GM21723 (cell line): ENCODE results near the gene DNAJC22.
"Not testable (repeated sequence)": the region's sequence is repeated elsewhere in the genome, so short reads cannot be mapped to it uniquely, and the experiment has no call there.

Source experiments
- ATAC-seq: cut with Tn5 transposase; IDR thresholded peaks from one replicate; pipeline ENCODE4 v1.9.1; 2021; ENCODE audit warnings: mild to moderate bottlenecking, moderate library complexity; ENCODE audit not compliant: unreplicated experiment

DNAJC22 gene

GRCh38 chr12:49330631-49331379 is 15.9 kb upstream of the DNAJC22 start:
- ATAC-seq = no peak

- no peak for ATAC-seq
Observed at GRCh38 chr12:49331380-49332222, 15.1 kb upstream of the DNAJC22 start.

GRCh38 chr12:49332441-49332861 is 14.2 kb upstream of the DNAJC22 start:
- ATAC-seq = no peak

GRCh38 chr12:49332891-49333371 is 13.8 kb upstream of the DNAJC22 start:
- no peak for ATAC-seq

- ATAC-seq = not testable (repeated sequence)
Observed at GRCh38 chr12:49333778-49334177, 12.9 kb upstream of the DNAJC22 start.

GRCh38 chr12:49334226-49334625 is 12.5 kb upstream of the DNAJC22 start:
- ATAC-seq = no peak

GRCh38 chr12:49334681-49335080 is 12.0 kb upstream of the DNAJC22 start:
- ATAC-seq = no peak

- no peak for ATAC-seq
Observed at GRCh38 chr12:49335118-49335954, 11.4 kb upstream of the DNAJC22 start.

- no peak for ATAC-seq
Observed at GRCh38 chr12:49335955-49336644, 10.6 kb upstream of the DNAJC22 start.

- peak; percentile 76 for ATAC-seq
Observed at GRCh38 chr12:49336645-49337584, 9.8 kb upstream of the DNAJC22 start, which contains the start of gene C1QL4. C1QL4 (minus strand) TSS chr12:49337188; CDS start chr12:49336477, 711 bp downstream.

GRCh38 chr12:49338830-49339463 is 7.7 kb upstream of the DNAJC22 start:
- no peak for ATAC-seq

- no peak for ATAC-seq
Observed at GRCh38 chr12:49339464-49339861, 7.2 kb upstream of the DNAJC22 start.

- no peak for ATAC-seq
Observed at GRCh38 chr12:49340095-49340870, 6.4 kb upstream of the DNAJC22 start.

- ATAC-seq = no peak
Observed at GRCh38 chr12:49340971-49341776, 5.5 kb upstream of the DNAJC22 start.

GRCh38 chr12:49341777-49342065 is 5.0 kb upstream of the DNAJC22 start:
- no peak for ATAC-seq

GRCh38 chr12:49342066-49342913 is 4.4 kb upstream of the DNAJC22 start:
- ATAC-seq = peak; percentile 60
